HepG2 (cell line): ENCODE results near the gene NUP85. TPM values are rescaled to one million over a fixed set of nuclear protein-coding genes. Genes with fewer than 3 reads are reported as not detected.

Source experiments
- CBFB ChIP-seq: sonication (generic); formaldehyde crosslinking; IDR thresholded peaks from 2 replicates; pipeline ENCODE4 v1.4.0; 2020; ENCODE audit warnings: missing genetic modification reagents
- CREM ChIP-seq, 2 experiments: sonication (generic) in 1 of 2; formaldehyde crosslinking in 1 of 2; IDR thresholded peaks; 2 replicates each; pipeline versions ENCODE4 v1.4.0 to v1.6.1; 2016 to 2020; ENCODE audit warnings: antibody characterized with exemption in 1 of 2, mild to moderate bottlenecking in 1 of 2, missing genetic modification reagents in 1 of 2
- DNMT1 ChIP-seq: sonication (generic); formaldehyde crosslinking; IDR thresholded peaks from 2 replicates; pipeline ENCODE4 v1.5.1; 2020; ENCODE audit warnings: mild to moderate bottlenecking, missing genetic modification reagents
- GABPB1 ChIP-seq: IDR thresholded peaks from 2 replicates; pipeline ENCODE4 v1.6.1; 2016; ENCODE audit warnings: mild to moderate bottlenecking, missing genetic modification reagents, moderate library complexity, missing compliant biosample characterization
- KMT2B ChIP-seq: IDR thresholded peaks from 2 replicates; pipeline ENCODE4 v1.6.1; 2016; ENCODE audit warnings: missing genetic modification reagents, missing compliant biosample characterization
- NBN ChIP-seq: fragments of 450-650 bp; conservative IDR thresholded peaks from 2 replicates; pipeline ENCODE4 v1.6.1; 2017
- NFIC ChIP-seq: IDR thresholded peaks from 2 replicates; pipeline ENCODE4 v1.6.1; 2012; ENCODE audit warnings: mild to moderate bottlenecking, low read length, inconsistent platforms
- SMAD1 ChIP-seq: sonication (generic); formaldehyde crosslinking; IDR thresholded peaks from 2 replicates; pipeline ENCODE4 v1.4.0; 2020; ENCODE audit warnings: missing genetic modification reagents, low read depth, mild to moderate bottlenecking, borderline replicate concordance
- ZBTB34 ChIP-seq: sonication (generic); formaldehyde crosslinking; IDR thresholded peaks from 2 replicates; pipeline ENCODE4 v1.8.0; 2022; ENCODE audit warnings: mild to moderate bottlenecking, missing genetic modification reagents
- ZIK1 ChIP-seq: sonication (generic); formaldehyde crosslinking; IDR thresholded peaks from 2 replicates; pipeline ENCODE4 v1.5.0; 2020; ENCODE audit warnings: mild to moderate bottlenecking, low read depth, missing genetic modification reagents, borderline replicate concordance
- ZMAT3 ChIP-seq: sonication (generic); formaldehyde crosslinking; conservative IDR thresholded peaks from 2 replicates; pipeline ENCODE4 v1.7.0; 2021; ENCODE audit warnings: missing genetic modification reagents
- ZNF260 ChIP-seq: sonication (generic); formaldehyde crosslinking; IDR thresholded peaks from 2 replicates; pipeline ENCODE4 v1.4.0; 2020; ENCODE audit warnings: missing genetic modification reagents, low read depth, mild to moderate bottlenecking, borderline replicate concordance
- ZNF552 ChIP-seq: sonication (generic); formaldehyde crosslinking; IDR thresholded peaks from 2 replicates; pipeline ENCODE4 v1.9.0; 2022; ENCODE audit warnings: missing genetic modification reagents, mild to moderate bottlenecking, borderline replicate concordance
- ZSCAN5A ChIP-seq: sonication (generic); formaldehyde crosslinking; IDR thresholded peaks from 2 replicates; pipeline ENCODE4 v1.8.0; 2022; ENCODE audit warnings: mild to moderate bottlenecking, missing genetic modification reagents, borderline replicate concordance
- polyA plus RNA-seq, 8 experiments: library from polyadenylated mRNA; depleted of rRNA in 3 of 8; stranded (reverse) in 7 of 8; unstranded in 1 of 8; fragments of >200 nt; fragmentation: Illumina TruSeq in 4 of 8; extraction: Trizol in 4 of 8; gene quantifications; 2 replicates each; pipeline versions ENCODE4 v1.2.1 to v1.2.3, GENCODE V29; 2011 to 2016; ENCODE audit warnings: low read depth in 4 of 8, missing spikeins in 1 of 8, mixed read lengths in 1 of 8; ENCODE audit not compliant: insufficient read depth in 1 of 8
- total RNA-seq, 5 experiments: library from RNA; depleted of rRNA; stranded (reverse); fragments of >200 nt; fragmentation: Illumina TruSeq; extraction: Trizol; gene quantifications; 2 replicates each; pipeline ENCODE4 v1.2.3, GENCODE V29; 2016; ENCODE audit warnings: low read depth in 1 of 5
- TF ChIP-seq, protein P1 (sequence below): sonication (generic); formaldehyde crosslinking; conservative IDR thresholded peaks from 2 replicates; pipeline ENCODE4 v1.4.0; 2020; ENCODE audit warnings: mild to moderate bottlenecking, missing genetic modification reagents, moderate library complexity
- TF ChIP-seq, protein P2 (sequence below): sonication (generic); formaldehyde crosslinking; IDR thresholded peaks from 2 replicates; pipeline ENCODE4 v1.5.0; 2020; ENCODE audit warnings: missing genetic modification reagents
- TF ChIP-seq, protein P3 (sequence below): sonication (generic); formaldehyde crosslinking; IDR thresholded peaks from 2 replicates; pipeline ENCODE4 v1.5.1; 2020; ENCODE audit warnings: mild to moderate bottlenecking, missing genetic modification reagents

The NUP85 gene
- total and polyA plus RNA-seq, 2 of the 13 experiments (the other 11 are each of a cell fraction or from before 2014, with no cell fraction given) = 89.1 to 124 TPM

DNA sequence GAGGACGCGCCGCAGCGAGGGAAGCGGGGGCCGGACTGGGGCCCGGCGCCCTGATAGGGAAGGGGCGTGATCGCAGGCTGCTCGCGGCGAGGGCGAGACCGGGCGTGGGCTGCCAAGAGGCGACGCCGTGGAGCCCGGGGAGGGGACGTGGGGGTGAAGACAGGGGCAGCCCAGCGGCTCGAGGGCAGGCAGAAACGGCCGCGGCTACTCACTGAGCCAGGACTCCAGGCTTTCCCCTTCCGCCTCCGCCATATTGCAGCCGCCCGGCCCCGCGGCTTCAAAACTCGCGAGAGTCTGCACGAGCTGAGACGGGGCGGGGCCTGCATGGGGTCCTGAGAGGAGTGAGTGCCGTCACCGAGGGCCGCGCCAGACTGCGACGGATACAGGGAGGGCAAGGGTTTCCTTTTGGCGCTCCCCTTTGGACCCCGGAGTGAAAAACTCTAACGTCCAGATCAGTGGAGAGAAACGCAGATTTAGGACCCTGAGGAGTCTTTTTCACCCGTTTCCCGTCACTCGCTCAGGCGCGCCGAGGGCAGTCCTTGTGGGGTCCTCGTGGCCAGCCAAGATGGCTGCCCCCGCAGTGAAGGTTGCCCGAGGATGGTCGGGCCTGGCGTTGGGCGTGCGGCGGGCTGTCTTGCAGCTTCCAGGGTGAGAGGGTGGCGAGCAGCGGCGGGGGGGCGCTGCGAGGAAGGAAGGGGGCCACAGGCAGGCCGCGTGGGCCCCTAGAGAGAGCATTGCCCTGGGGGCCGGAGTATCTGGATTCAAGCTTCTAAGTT lies 56.0 kb downstream of the NUP85 start, which contains the start of the genes GGA3 and MRPS7 (continued):
- TF ChIP-seq, protein P1, sequence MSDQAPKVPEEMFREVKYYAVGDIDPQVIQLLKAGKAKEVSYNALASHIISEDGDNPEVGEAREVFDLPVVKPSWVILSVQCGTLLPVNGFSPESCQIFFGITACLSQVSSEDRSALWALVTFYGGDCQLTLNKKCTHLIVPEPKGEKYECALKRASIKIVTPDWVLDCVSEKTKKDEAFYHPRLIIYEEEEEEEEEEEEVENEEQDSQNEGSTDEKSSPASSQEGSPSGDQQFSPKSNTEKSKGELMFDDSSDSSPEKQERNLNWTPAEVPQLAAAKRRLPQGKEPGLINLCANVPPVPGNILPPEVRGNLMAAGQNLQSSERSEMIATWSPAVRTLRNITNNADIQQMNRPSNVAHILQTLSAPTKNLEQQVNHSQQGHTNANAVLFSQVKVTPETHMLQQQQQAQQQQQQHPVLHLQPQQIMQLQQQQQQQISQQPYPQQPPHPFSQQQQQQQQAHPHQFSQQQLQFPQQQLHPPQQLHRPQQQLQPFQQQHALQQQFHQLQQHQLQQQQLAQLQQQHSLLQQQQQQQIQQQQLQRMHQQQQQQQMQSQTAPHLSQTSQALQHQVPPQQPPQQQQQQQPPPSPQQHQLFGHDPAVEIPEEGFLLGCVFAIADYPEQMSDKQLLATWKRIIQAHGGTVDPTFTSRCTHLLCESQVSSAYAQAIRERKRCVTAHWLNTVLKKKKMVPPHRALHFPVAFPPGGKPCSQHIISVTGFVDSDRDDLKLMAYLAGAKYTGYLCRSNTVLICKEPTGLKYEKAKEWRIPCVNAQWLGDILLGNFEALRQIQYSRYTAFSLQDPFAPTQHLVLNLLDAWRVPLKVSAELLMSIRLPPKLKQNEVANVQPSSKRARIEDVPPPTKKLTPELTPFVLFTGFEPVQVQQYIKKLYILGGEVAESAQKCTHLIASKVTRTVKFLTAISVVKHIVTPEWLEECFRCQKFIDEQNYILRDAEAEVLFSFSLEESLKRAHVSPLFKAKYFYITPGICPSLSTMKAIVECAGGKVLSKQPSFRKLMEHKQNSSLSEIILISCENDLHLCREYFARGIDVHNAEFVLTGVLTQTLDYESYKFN (CRISPR knock-in tag) = peak; percentile 39
- TF ChIP-seq ZSCAN5A (CRISPR knock-in tag) (peak; percentile 88; the same call in 1 of the 2 replicates), ZIK1 (CRISPR knock-in tag) (peak; percentile 24; the same call in 1 of the 2 replicates), NFIC (no peak), GABPB1 (peak; percentile 87), ZNF552 (CRISPR knock-in tag) (no peak), CREM (IDR thresholded peaks at IDR 0.05) (peak; percentile 86), CREM (CRISPR knock-in tag; IDR thresholded peaks at IDR 0.05) (no peak), DNMT1 (peak; percentile 58; the same call in 1 of the 2 replicates), SMAD1 (CRISPR knock-in tag) (peak; percentile 88; the same call in 1 of the 2 replicates), ZMAT3 (CRISPR knock-in tag) (peak; percentile 85), KMT2B (peak; percentile 89), CBFB (peak; percentile 19; the same call in 1 of the 2 replicates), NBN (no peak), ZNF260 (CRISPR knock-in tag) (peak; percentile 25; the same call in 1 of the 2 replicates), ZBTB34 (CRISPR knock-in tag) (peak; percentile 73; the same call in 1 of the 2 replicates)
- TF ChIP-seq, protein P2, sequence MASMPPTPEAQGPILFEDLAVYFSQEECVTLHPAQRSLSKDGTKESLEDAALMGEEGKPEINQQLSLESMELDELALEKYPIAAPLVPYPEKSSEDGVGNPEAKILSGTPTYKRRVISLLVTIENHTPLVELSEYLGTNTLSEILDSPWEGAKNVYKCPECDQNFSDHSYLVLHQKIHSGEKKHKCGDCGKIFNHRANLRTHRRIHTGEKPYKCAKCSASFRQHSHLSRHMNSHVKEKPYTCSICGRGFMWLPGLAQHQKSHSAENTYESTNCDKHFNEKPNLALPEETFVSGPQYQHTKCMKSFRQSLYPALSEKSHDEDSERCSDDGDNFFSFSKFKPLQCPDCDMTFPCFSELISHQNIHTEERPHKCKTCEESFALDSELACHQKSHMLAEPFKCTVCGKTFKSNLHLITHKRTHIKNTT (CRISPR knock-in tag) = no peak
- TF ChIP-seq, protein P3, sequence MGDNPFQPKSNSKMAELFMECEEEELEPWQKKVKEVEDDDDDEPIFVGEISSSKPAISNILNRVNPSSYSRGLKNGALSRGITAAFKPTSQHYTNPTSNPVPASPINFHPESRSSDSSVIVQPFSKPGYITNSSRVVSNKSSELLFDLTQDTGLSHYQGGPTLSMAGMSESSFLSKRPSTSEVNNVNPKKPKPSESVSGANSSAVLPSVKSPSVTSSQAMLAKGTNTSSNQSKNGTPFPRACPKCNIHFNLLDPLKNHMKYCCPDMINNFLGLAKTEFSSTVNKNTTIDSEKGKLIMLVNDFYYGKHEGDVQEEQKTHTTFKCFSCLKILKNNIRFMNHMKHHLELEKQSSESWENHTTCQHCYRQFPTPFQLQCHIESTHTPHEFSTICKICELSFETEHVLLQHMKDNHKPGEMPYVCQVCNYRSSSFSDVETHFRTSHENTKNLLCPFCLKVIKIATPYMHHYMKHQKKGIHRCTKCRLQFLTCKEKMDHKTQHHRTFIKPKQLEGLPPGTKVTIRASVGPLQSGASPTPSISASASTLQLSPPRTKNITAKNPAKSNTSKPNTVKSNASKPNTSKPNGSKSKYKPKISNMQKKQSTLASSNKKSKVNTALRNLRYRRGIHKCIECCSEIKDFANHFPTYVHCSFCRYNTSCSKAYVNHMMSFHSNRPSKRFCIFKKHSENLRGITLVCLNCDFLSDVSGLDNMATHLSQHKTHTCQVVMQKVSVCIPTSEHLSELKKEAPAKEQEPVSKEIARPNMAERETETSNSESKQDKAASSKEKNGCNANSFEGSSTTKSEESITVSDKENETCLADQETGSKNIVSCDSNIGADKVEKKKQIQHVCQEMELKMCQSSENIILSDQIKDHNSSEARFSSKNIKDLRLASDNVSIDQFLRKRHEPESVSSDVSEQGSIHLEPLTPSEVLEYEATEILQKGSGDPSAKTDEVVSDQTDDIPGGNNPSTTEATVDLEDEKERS (CRISPR knock-in tag) = no peak; the same call in 1 of the 2 replicates
